ENCODE measurements around the gene FNIP1.
"Not testable (repeated sequence)": the region's sequence is repeated elsewhere in the genome, so short reads cannot be mapped to it uniquely, and the experiment has no call there.

FNIP1 gene

GRCh38 chr5:131782717-131783116 lies 14.1 kb downstream of the FNIP1 start:
- no peak overlapping the region for H3K27ac ChIP-seq
- TF ChIP-seq, protein P1, sequence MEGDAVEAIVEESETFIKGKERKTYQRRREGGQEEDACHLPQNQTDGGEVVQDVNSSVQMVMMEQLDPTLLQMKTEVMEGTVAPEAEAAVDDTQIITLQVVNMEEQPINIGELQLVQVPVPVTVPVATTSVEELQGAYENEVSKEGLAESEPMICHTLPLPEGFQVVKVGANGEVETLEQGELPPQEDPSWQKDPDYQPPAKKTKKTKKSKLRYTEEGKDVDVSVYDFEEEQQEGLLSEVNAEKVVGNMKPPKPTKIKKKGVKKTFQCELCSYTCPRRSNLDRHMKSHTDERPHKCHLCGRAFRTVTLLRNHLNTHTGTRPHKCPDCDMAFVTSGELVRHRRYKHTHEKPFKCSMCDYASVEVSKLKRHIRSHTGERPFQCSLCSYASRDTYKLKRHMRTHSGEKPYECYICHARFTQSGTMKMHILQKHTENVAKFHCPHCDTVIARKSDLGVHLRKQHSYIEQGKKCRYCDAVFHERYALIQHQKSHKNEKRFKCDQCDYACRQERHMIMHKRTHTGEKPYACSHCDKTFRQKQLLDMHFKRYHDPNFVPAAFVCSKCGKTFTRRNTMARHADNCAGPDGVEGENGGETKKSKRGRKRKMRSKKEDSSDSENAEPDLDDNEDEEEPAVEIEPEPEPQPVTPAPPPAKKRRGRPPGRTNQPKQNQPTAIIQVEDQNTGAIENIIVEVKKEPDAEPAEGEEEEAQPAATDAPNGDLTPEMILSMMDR (conservative IDR thresholded peaks at IDR 0.05; ENCODE audit: low read depth) = no peak
- DNase-seq (ENCODE audit: low spot score) = no peak
- CTCF ChIA-PET = no interaction called here
- POLR2A ChIA-PET (ENCODE audit: low non-redundant PET) = no interaction called here

- POLR2A ChIA-PET (ENCODE audit: low non-redundant PET); DNase-seq (ENCODE audit: low spot score); H3K27ac ChIP-seq; CTCF ChIA-PET: not testable (repeated sequence)
Measured at GRCh38 chr5:131778141-131778540, 18.7 kb downstream of the FNIP1 start.

DNA sequence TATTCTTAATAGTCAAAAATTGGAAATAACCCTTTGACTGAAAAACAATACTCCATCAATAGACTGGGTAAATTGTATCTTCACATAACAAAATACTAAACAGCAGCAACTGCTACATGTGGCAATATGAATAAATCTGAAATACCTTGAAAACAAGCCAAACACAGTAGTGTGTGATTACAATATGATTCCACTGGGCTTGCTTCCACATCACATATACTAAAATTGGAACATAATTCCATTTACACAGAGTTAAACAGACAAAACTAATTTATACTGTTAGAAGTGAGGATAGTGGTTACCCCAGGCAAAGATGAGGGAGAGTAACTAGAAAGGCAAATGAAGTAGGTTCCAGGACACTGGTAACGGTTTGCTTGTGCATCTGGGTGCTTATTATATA lies 20.4 kb downstream of the FNIP1 start:
- TF ChIP-seq, protein P1 (conservative IDR thresholded peaks at IDR 0.05; ENCODE audit: low read depth) = no peak
- ChIA-PET POLR2A (ENCODE audit: low non-redundant PET) (no interaction called here), CTCF (no interaction called here)
- DNase-seq (ENCODE audit: low spot score) = no peak
- H3K27ac ChIP-seq = no peak overlapping the region

DNA sequence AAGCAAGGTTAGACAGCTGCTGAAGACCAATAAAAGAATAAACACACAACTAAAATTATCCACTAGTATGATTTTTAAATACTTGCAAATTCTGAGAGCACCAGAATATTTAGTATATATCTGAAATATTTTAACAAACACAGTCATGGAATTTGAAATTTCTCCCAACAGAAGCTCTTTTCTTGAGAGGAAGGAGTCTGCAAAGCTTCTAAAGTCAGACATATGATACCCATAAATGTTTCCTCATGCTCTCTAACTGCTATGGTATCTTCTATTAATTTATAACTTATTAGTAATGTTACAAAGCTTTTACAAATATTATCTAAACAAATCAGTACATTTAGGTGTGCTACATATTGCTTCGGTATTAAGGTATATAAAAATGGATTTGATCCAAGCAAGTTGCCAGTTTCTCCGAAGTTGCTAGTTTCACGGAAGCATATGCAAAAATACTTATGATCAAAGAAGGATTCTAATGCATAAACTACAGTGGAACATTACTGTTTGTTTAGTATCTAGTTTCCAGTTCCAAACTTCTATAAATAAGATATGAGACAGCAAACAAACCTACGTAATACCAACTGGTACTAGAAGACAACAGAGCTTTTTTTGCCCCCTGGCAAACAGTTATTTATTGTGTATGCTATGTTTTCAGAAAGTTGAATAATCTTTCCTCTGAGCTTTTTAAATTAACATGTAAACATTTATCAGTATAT lies 22.0 kb downstream of the FNIP1 start:
- ChIA-PET POLR2A (ENCODE audit: low non-redundant PET) (no interaction called here), CTCF (no interaction called here)
- no peak for DNase-seq (ENCODE audit: low spot score)
- H3K27ac ChIP-seq = no peak overlapping the region
- TF ChIP-seq, protein P1 (conservative IDR thresholded peaks at IDR 0.05; ENCODE audit: low read depth) = no peak

DNA sequence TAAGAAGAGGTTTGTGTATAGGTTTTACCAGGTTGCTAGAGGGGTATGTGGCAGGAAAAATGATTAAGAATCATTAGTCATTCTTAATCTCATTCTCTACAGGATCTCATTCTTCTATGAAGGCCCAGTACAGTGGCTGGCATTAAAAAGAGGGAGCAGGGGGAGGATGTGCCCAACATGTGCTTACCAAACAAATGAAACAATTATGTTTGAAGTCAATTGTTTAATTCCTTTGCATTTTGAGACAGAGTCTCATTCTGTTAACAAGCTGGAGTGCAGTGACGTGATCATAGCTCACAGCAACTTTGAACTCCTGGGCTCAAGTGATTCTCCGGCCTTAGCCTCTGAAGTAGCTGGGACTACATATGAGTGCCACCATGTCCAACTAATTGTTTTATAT lies 23.0 kb downstream of the FNIP1 start:
- TF ChIP-seq, protein P1 (conservative IDR thresholded peaks at IDR 0.05; ENCODE audit: low read depth) = no peak
- DNase-seq (ENCODE audit: low spot score) = no peak
- H3K27ac ChIP-seq = no peak overlapping the region
- POLR2A ChIA-PET (ENCODE audit: low non-redundant PET) = no interaction called here
- CTCF ChIA-PET = no interaction called here

DNA sequence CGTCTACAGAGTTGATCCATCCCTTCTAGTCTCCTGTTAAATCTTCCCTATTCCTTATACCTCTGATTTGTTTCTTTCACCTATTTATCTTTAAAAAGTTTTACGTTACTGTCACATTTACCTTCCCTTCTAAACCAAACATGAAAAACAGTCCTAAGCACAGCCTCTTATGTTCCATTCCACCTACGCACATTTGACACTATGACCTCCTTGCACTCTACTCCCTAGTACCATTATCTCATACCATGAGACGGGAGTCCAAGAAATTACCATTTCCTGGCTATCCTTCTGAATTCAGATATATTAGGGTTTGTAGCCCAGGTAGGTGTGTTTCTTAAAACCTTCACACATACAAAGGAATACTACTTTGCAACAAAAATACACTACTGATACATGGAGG lies 25.1 kb downstream of the FNIP1 start:
- H3K27ac ChIP-seq = no peak overlapping the region
- TF ChIP-seq, protein P1 (conservative IDR thresholded peaks at IDR 0.05; ENCODE audit: low read depth) = no peak
- CTCF ChIA-PET = interaction anchor here (1.1 kb wide), 1 partner anchor 9 kb away, joined by 3 read pairs; no protein-coding TSS in a partner anchor
- no peak for DNase-seq (ENCODE audit: low spot score)
- POLR2A ChIA-PET (ENCODE audit: low non-redundant PET) = no interaction called here

GRCh38 chr5:131769961-131770360 lies 26.9 kb downstream of the FNIP1 start:
- no peak overlapping the region for H3K27ac ChIP-seq
- ChIA-PET CTCF (interaction anchor here (0.8 kb wide), 1 partner anchor 23 kb away, joined by 4 read pairs; no protein-coding TSS in a partner anchor), POLR2A (ENCODE audit: low non-redundant PET) (no interaction called here)
- TF ChIP-seq, protein P1 (conservative IDR thresholded peaks at IDR 0.05; ENCODE audit: low read depth) = no peak
- no peak for DNase-seq (ENCODE audit: low spot score)
